T-helper 22 cell (primary cell): ENCODE data around the gene SEPTIN1.
"Not testable (repeated sequence)": the region's sequence is repeated elsewhere in the genome, so short reads cannot be mapped to it uniquely, and the experiment has no call there.

ENCODE experiments used
- DNase-seq: peaks from one replicate; pipeline ENCODE4 v3.0.0-alpha.2; 2020; ENCODE audit warnings: low read depth

The SEPTIN1 gene

DNA sequence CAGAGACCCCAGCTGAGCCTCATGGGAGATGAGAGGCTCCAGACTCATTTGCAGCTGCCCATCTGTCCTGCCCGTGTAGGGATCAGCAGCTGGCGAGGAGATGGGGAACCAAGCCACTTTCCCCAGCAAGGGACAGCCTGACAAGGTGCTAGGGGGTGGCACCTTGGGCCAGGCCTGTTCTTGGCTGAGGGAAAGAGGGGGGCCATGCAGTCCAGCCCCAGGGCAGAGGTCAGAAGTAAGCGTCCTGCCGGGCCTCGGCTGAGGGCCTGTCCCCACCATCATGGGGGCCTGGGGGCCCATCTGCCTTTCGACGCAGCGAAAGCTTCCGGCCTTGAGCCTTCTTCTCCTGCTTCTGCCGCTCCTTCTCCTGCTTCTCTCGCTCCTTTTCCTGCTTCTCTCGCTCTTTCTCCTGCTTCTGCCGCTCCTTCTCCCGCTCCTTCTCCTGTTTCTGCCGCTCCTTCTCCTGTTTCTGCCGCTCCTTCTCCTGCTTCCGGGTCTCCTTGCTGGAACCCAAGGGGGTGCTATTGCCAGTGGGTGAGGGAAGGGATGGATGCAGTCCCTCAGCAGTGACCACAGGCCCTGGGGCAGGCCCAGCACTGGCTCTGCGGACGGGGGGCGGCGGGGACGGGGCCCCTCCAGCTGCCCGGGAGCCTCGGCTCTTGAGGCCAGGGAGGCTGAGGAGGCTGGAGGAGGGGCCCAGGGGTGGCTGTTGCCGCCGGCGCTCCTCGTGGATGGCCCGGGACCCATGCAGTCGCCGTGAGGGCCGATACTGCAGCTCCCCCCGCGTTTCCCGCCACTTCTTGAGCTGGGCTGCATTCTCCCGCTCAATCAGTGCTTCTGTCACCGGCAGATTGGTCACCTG lies 24.4 kb downstream of the SEPTIN1 start:
- no peak for DNase-seq

- no peak for DNase-seq
These were observed 25.2 kb downstream of the SEPTIN1 start for GRCh38 chr16:30357085-30357714.

DNA sequence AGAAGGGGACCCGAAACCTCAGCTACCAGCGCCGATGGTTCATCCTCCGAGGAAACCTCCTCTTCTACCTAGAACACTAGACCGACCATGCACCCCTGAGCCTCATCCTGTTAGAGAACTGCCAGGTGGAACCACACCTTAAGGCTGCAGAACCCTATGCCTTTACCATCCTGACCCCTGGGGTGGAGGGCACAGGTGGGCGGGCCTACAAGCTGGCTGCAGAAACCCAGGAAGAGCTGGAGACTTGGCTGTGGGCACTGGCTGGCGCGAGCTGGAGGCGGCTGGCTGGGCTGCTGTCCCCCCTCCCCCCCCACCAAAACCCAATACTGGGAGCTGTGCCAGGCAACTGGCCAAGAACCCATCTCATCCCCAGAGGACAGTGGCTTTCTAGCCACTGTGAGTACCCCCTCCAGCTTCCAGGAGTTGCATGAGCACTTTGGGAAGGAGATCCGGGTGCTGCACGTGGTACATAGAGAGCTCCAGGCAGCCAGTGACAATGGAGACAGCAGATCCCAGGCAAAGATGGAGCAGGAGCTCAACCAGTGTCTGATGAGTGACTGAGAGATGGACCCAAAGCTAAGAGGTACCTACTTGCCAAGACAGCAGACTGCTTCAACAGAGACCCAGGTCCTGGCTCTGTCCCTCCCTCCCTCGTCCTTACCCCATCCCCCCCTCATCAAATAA lies 25.8 kb downstream of the SEPTIN1 start:
- no peak for DNase-seq

GRCh38 chr16:30355954-30356308 lies 26.4 kb downstream of the SEPTIN1 start:
- no peak for DNase-seq

GRCh38 chr16:30355144-30355953 lies 27.0 kb downstream of the SEPTIN1 start, which contains the start of gene CD2BP2:
Gene CD2BP2 (minus strand): TSS chr16:30355308. CDS start chr16:30354681, 627 bp downstream.
- DNase-seq = peak; percentile 86

- peak; percentile 9 for DNase-seq
These were observed 27.8 kb downstream of the SEPTIN1 start for GRCh38 chr16:30354423-30355143.

GRCh38 chr16:30353438-30354129 lies 28.8 kb downstream of the SEPTIN1 start:
- DNase-seq = no peak

DNA sequence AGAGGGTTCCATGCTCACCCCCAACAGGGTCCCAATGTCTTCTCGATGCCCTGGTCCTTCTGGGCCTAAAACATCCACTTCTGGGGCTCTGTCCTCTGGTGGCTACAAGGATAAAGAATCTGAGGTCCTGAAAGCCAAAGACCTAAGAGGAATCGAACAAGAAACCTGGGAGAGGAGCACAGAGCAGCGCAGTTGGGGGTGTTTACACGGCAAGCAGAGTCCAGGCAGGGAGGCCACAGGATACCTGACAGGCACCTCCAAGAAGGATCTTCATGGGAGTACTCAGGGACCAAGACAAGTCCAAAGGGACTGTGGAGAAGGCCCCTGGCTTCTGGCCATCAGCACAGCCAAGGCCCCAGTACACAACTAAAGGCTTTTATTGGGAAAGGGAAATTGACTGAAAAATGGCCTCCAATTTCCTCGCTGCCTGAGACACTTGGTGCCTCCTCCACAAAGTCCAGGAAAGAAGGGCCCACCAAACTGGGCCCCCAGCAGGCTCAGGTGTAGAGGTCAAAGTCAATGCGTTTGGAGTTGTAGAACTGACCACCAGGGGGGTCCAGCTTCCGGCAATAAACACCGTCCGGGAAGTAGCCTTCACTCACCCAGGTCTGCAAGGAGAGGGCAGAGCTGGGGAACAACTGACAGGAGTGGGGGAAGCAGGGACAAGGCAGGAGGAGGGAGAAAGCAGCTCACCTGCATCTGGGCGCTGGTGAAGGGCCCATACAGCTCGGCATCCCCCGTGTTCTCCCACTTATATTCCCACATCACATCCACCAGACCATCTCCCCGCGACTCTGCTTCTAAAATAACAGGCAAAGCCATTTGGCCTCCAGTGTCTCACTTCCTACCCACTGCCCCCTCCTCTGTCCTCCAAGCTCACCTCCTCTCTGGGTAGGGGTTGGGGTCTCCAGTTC lies 29.6 kb downstream of the SEPTIN1 start:
- DNase-seq = no peak

DNA sequence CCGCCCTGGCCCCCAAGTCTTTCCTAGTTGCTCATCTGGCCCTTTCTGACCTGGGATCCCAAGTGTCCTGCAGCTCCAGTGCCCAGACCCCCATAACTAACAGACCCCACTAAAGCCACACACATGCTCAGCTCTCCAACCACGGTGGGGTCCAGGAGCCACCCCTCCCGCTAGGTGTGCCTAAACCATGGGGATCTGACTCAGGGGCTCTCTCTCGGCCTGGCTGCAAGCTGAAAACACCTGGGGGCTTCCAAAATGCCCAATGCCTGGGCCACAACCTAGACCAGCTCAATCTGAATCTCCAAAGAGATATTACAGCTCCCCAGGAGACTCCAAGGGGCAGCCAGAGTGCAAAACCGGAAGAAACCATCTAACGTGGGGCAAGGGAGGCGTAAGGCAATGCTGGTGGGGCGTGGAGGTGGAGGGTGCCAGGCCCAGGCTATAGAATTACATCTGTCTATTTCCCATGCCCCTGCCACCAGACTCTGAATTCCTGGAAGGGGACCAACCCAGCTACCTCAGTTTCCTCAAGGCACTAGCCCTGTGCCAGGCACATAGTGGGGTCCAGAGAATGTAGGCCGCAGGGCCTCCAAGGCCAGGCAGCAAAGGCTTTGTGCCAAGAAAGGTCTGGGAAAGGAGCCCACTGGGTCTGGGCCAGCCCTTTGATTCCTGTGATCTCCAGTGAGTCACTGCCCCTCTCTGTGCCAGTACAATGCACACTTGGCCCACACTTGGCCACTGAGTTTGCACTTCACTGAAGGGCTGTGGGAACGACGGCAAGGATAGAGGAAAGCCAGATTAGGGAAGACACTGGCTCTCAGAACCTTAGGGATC lies 30.6 kb downstream of the SEPTIN1 start:
- no peak for DNase-seq

GRCh38 chr16:30351001-30351441 lies 31.3 kb downstream of the SEPTIN1 start:
- no peak for DNase-seq

GRCh38 chr16:30350134-30350871 lies 32.1 kb downstream of the SEPTIN1 start:
- DNase-seq = no peak

DNA sequence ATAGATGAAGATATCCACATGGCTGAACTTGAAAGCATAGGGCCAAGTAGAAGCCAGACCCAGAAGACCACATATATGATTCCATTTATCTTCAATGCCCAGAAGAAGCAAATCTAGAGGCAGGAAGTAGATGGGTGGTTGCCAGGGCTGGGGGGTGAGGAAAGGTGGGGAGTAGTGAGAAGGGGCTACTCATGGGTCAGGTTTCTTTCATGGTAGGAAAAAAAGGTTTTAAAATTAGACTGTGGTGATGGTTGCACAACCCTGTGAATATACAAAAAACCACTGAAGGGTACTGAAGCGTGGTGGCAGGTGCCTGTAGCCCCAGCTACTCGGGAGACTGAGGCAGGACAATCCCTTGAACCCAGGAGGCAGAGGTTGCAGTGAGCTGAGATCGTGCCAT lies 32.7 kb downstream of the SEPTIN1 start:
- DNase-seq = no peak

DNA sequence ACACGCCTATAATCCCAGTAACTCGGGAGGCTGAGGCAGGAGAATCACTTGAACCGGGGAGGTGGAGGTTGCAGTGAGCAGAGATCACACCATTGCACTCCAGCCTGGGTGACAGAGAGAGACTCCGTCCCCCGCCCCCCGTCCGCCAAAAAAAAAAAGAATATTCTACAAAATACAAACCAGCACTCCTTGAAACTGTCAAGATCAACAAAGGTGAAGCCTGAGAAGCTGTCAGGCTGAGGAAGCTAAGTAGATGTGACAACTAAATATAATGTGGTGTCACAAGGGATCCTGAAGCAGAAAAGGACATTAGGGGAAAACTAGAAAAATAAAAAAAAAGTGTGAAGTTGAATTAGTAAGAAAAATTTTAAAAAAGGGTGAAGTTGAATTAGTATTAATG lies 33.4 kb downstream of the SEPTIN1 start:
- DNase-seq = no peak

DNA sequence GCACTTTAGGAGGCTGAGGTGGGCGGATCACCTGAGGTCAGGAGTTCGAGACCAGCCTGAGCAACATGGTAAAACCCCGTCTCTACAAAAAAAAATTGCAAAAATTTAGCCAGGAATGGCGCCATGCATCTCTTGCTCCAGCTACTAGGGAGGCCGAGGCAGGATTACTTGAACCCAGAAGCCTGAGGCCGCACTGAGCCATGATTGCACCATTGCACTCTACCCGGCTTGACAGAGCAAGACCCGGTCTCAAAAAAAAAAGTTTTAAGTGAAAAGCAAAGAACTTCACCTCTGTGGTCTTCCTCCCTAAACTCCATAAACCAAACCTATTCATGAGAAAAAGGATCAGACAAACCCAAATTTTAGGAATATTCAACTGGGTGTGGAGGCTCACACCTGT lies 34.2 kb downstream of the SEPTIN1 start:
- DNase-seq = no peak

- no peak for DNase-seq
These were observed 36.1 kb downstream of the SEPTIN1 start for GRCh38 chr16:30346286-30346685.

GRCh38 chr16:30343491-30343820 lies 38.9 kb downstream of the SEPTIN1 start:
- not testable (repeated sequence) for DNase-seq

DNA sequence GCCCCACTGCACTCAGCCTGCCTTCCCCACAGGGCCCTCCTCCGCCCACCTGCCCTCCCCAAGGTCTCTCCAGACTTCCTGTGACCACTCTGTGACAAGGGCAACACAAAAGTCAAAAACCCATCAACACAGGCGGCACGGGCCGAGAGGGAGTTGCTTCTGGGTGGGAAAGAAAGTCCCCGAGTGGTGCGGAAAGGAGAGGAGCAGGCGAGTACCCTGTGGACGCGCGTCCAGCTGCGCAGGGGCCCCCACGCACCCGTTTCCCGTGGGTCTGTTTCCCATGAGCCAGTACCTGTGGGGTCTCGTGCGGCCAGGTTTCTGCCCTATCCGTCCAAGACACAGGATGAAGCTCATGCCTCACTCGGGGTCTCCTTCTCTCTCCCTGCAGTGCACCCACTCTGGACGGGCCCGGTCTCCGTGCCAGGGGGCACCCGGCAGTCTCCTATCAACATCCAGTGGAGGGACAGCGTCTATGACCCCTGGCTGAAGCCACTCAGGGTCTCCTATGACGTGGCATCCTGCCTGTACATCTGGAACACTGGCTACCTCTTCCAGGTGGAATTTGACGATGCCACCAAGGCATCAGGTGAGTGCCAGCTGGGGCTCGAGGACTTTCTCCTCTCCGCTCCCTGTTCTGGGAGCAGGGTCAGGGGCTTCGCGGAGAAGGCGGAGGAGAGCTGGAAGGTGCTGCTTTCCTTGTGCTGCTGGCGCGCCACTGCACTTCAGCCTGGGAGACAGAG lies 39.4 kb downstream of the SEPTIN1 start:
- DNase-seq = no peak
